ENCODE data around the gene MAP2K4.

Gene MAP2K4

GRCh38 chr17:12081720-12082119, 61.0 kb downstream of the MAP2K4 start:
- DNase-seq (ENCODE audit: low read depth), result no peak
- no peak overlapping the region for H3K4me3 ChIP-seq (ENCODE audit: low read depth, low read length)
- TF ChIP-seq CTCF (IDR thresholded peaks at IDR 0.05; ENCODE audit: control insufficient read depth, extremely low read depth, insufficient read depth), result no peak

GRCh38 chr17:12085076-12085949, 64.6 kb downstream of the MAP2K4 start:
- no peak overlapping the region for H3K4me3 ChIP-seq (ENCODE audit: low read depth, low read length)
- no peak for TF ChIP-seq CTCF (IDR thresholded peaks at IDR 0.05; ENCODE audit: control insufficient read depth, extremely low read depth, insufficient read depth)
- no peak for DNase-seq (ENCODE audit: low read depth)

- no peak for DNase-seq (ENCODE audit: low read depth)
- no peak overlapping the region for H3K4me3 ChIP-seq (ENCODE audit: low read depth, low read length)
- no peak for TF ChIP-seq CTCF (IDR thresholded peaks at IDR 0.05; ENCODE audit: control insufficient read depth, extremely low read depth, insufficient read depth)
These were observed 67.4 kb downstream of the MAP2K4 start for GRCh38 chr17:12088035-12088434.

- TF ChIP-seq CTCF (IDR thresholded peaks at IDR 0.05; ENCODE audit: control insufficient read depth, extremely low read depth, insufficient read depth), result no peak
- H3K4me3 ChIP-seq (ENCODE audit: low read depth, low read length), result no peak overlapping the region
- DNase-seq (ENCODE audit: low read depth), result no peak
These were observed 69.2 kb downstream of the MAP2K4 start for GRCh38 chr17:12089809-12090384.

GRCh38 chr17:12094336-12094735, 73.7 kb downstream of the MAP2K4 start:
- no peak for TF ChIP-seq CTCF (IDR thresholded peaks at IDR 0.05; ENCODE audit: control insufficient read depth, extremely low read depth, insufficient read depth)

GRCh38 chr17:12095522-12095921, 74.8 kb downstream of the MAP2K4 start:
- TF ChIP-seq CTCF (IDR thresholded peaks at IDR 0.05; ENCODE audit: control insufficient read depth, extremely low read depth, insufficient read depth), result no peak
- DNase-seq (ENCODE audit: low read depth), result no peak
- no peak overlapping the region for H3K4me3 ChIP-seq (ENCODE audit: low read depth, low read length)

More at GRCh38 chr17:12094336-12094735, 73.7 kb downstream of the MAP2K4 start:
- peak; percentile 67 for DNase-seq (ENCODE audit: low read depth)
- H3K4me3 ChIP-seq (ENCODE audit: low read depth, low read length), result no peak overlapping the region

Measured in LNCaP clone FGC (cell line).